ENCODE results near the gene ITFG1. TPM values are rescaled to one million over a fixed set of nuclear protein-coding genes. Genes with fewer than 3 reads are reported as not detected.

Gene ITFG1
- total and polyA plus RNA-seq, 5 donors, result 51.7 to 72.6 (median 63.4) TPM

DNA sequence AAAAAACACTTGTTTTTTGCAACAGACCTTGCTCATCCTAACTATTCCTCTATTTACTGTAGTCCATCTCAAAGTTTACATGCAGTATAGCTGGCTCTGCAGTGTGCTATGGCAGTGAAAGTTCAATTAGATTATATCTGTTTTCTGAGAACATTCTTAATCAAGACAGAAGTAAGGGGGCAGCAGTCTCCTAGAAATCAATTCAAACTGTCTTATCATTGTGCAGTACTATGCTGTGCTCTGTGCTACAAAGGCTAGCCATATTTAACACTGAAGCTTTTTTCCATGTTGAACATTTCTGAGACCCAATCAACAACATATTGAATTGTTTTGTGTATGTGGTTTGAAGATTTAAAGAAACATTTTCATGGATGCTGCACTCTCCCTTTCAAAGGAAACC lies 328.6 kb downstream of the ITFG1 start:
- Histone ChIP-seq H3K27ac (ENCODE audit: low read length) (no peak overlapping the region), H3K27me3 (ENCODE audit: control insufficient read depth, insufficient read depth) (no peaks in the 10 kb centered on the region), H3K4me1 (ENCODE audit: control insufficient read depth, insufficient read depth, low read length) (no peaks in the 10 kb centered on the region), H3K9me3 (ENCODE audit: control insufficient read depth, low read length) (no peaks in the 10 kb centered on the region), H3K4me3 (ENCODE audit: low read length) (no peak overlapping the region)
- no peak for DNase-seq
- intact Hi-C loops (cut with DNase I), result loop anchor here in 1 of 4 donors (10.0 kb wide), 1 partner anchor 1022 kb away; the partner anchor contains the start of gene ABCC12
- no peak for ATAC-seq

DNA sequence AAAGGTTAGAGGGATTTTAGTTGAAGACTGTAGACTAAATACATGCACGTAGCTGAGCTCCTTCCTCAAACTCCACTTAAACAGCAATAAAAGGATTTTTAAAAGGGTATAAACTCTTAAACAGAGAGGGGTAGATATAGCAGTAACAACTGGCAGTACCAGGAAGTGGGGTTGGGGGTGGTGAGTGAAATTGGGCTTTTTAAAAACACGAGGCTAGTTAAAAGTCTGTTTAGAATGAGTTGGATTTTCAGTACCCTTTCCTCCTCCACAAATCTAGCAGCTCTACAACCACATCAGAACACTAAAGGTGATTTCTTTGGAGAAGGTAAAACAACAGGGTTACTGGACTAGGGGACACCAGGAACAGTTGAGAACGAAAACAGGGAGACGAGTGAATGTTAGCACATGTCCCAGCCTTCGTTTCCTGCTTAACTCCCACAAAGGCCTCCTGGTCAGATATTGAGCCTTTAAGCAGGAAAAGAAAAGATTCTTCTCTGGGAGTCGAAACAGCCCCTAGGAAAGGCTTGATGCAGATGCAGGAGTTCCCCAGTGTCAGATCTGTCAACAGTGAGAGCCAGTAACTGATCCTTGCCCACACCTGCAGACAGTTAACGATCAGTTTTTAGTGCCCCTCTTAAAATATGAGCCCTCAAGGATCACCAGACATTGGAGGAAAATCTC lies 331.0 kb downstream of the ITFG1 start:
- H3K27me3 ChIP-seq (ENCODE audit: control insufficient read depth, insufficient read depth), result no peaks in the 10 kb centered on the region
- no peak for ATAC-seq
- no peak overlapping the region for H3K4me3 ChIP-seq (ENCODE audit: low read length)
- 64% methylated on average over 7 of the region's 7 CpGs for WGBS
- H3K4me1 ChIP-seq (ENCODE audit: control insufficient read depth, insufficient read depth, low read length), result no peaks in the 10 kb centered on the region
- H3K9me3 ChIP-seq (ENCODE audit: control insufficient read depth, low read length), result no peaks in the 10 kb centered on the region
- H3K27ac ChIP-seq (ENCODE audit: low read length), result no peak overlapping the region
- DNase-seq, result no peak
- intact Hi-C loops (cut with DNase I), result loop anchor here in 1 of 4 donors (10.0 kb wide), 1 partner anchor 1025 kb away; the partner anchor contains the start of gene ABCC12

DNA sequence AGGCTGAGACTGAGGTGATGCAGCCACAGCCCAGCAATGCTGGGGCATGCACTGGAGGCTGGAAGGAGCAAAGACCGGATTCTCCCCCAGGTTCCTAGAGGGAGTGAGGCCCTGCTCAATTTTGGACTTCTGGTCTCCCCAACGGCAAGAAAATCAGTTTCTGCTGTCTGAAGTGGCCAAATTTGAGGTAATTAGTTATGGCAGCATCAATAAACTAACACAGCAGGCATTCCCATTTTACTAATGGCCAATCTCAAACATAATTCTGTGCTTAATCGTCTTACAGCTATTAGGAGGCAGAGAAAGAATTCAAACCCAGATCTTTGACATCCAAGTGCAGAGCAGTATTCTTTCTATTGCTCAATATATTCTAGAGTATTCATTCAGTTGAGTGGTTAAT lies 333.3 kb downstream of the ITFG1 start:
- Histone ChIP-seq H3K27me3 (ENCODE audit: control insufficient read depth, insufficient read depth) (no peaks in the 10 kb centered on the region), H3K9me3 (ENCODE audit: control insufficient read depth, low read length) (no peaks in the 10 kb centered on the region), H3K4me3 (ENCODE audit: low read length) (no peak overlapping the region), H3K4me1 (ENCODE audit: control insufficient read depth, insufficient read depth, low read length) (no peaks in the 10 kb centered on the region), H3K27ac (ENCODE audit: low read length) (no peak overlapping the region)
- ATAC-seq, result no peak
- no peak for DNase-seq
- intact Hi-C loops (cut with DNase I), result no loop called here
- WGBS, result 92% methylated on average over 3 of the region's 3 CpGs

DNA sequence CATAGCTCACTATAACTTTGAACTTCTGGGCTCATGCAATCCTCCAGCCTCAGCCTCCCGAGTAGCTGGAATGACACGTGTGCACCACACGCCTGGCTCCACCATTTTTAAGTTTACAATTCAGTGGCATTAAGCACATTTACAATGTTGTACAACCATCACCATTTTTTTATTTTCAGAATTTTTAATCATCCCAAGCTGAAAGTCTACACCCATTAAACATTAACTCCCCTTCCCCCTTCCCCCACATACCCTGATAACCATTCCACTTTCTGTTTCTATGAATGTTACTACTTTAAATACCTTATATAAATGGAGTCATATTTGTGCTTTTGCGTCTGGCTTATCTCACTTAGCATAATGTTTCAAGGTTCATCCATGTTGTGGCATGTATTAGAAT lies 335.1 kb downstream of the ITFG1 start:
- intact Hi-C loops (cut with DNase I), result no loop called here
- DNase-seq (no peak), ATAC-seq (no peak)
- Histone ChIP-seq H3K4me1 (ENCODE audit: control insufficient read depth, insufficient read depth, low read length) (no peaks in the 10 kb centered on the region), H3K27ac (ENCODE audit: low read length) (no peak overlapping the region), H3K9me3 (ENCODE audit: control insufficient read depth, low read length) (no peaks in the 10 kb centered on the region), H3K4me3 (ENCODE audit: low read length) (no peak overlapping the region), H3K27me3 (ENCODE audit: control insufficient read depth, insufficient read depth) (no peaks in the 10 kb centered on the region)
- 93% methylated on average over 4 of the region's 4 CpGs for WGBS

DNA sequence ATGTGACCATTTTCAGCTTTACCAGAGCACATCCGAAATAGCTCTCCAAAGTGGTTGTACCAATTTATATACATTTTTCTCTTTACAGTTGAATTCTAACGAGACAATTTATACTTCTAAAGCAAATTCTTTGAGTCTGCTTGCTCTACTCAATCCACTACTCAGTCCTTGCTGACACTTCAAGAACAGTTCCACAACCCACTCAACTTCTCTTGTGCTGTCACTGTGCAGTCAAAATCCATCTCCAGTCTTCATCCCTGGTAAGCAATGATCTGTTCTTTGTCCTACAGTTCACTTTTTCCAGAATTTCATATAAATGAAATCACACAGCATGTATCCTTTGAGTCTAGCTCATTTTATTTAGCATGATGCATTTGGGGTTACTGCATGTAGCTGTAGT lies 347.7 kb downstream of the ITFG1 start:
- WGBS, result 91% methylated on average over 2 of the region's 2 CpGs
- intact Hi-C loops (cut with DNase I), result no loop called here
- DNase-seq, result no peak

DNA sequence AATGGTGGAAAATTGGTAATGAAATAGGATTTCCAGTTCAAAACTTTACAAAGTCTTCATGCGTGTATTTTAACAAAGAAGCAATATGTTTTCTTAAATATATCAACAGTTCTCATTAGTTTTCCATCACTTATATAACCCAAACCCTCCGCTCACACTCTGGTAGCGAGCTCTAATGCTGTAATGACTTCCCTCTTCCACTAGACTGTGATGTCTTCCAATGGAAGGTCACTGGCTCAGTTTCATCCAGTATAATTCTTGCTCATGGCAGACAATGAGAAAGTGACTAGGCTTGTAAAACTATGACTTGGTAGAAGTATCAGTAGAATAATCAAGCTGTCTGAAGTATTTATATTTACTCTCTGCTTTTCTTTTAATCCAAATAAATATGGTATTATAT lies 349.9 kb downstream of the ITFG1 start:
- intact Hi-C loops (cut with DNase I), result no loop called here
- DNase-seq (no peak), ATAC-seq (no peak)
- 95% methylated on average over 3 of the region's 3 CpGs for WGBS
- Histone ChIP-seq H3K27me3 (ENCODE audit: control insufficient read depth, insufficient read depth) (no peaks in the 10 kb centered on the region), H3K4me3 (ENCODE audit: low read length) (no peak overlapping the region), H3K27ac (ENCODE audit: low read length) (no peak overlapping the region), H3K4me1 (ENCODE audit: control insufficient read depth, insufficient read depth, low read length) (no peaks in the 10 kb centered on the region), H3K9me3 (ENCODE audit: control insufficient read depth, low read length) (no peaks in the 10 kb centered on the region)

More for the DNA sequence above, 347.7 kb downstream of the ITFG1 start:
- Histone ChIP-seq H3K9me3 (ENCODE audit: control insufficient read depth, low read length) (no peaks in the 10 kb centered on the region), H3K27me3 (ENCODE audit: control insufficient read depth, insufficient read depth) (no peaks in the 10 kb centered on the region), H3K27ac (ENCODE audit: low read length) (no peak overlapping the region), H3K4me3 (ENCODE audit: low read length) (no peak overlapping the region), H3K4me1 (ENCODE audit: control insufficient read depth, insufficient read depth, low read length) (no peaks in the 10 kb centered on the region)
- ATAC-seq, result no peak

DNA sequence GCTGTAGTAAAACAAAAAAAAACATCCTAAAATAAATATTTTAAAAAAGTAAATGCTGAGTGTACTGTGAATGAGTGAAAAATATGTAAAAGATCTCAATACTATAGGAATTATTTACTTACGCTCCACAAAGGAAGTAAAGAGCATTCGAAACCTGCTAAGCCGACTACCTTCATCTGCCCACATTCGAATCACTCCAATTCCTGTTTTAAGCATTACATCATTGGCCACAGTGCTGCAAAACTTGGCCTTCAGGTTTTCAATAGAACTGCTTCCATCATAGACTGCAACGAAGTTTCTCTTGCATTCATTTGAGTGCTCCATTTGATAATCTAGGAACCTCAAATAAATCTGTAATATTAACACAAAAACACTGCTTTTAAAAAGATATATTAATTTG lies 351.5 kb downstream of the ITFG1 start:
- 82% methylated on average over 5 of the region's 5 CpGs for WGBS
- intact Hi-C loops (cut with DNase I), result no loop called here
- Histone ChIP-seq H3K4me1 (ENCODE audit: control insufficient read depth, insufficient read depth, low read length) (no peaks in the 10 kb centered on the region), H3K27me3 (ENCODE audit: control insufficient read depth, insufficient read depth) (no peaks in the 10 kb centered on the region), H3K27ac (ENCODE audit: low read length) (no peak overlapping the region), H3K9me3 (ENCODE audit: control insufficient read depth, low read length) (no peaks in the 10 kb centered on the region), H3K4me3 (ENCODE audit: low read length) (no peak overlapping the region)
- DNase-seq (no peak), ATAC-seq (no peak)

Other genes starting within 250 kb of the ITFG1 start
- gene PHKB, start 268 bp upstream of the ITFG1 start, total RNA-seq, result 10 to 100 TPM; 62.2 to 68.0 (median 63.5) TPM
- 20.2 TPM for gene PHKB, start 268 bp upstream of the ITFG1 start, polyA plus RNA-seq